HG03565 (cell line): Measurements from ENCODE around the gene DTWD1.
"Not testable (repeated sequence)": the region's sequence is repeated elsewhere in the genome, so short reads cannot be mapped to it uniquely, and the experiment has no call there.

ENCODE experiments used
- ATAC-seq: cut with Tn5 transposase; IDR thresholded peaks from one replicate; pipeline ENCODE4 v1.9.1; 2021; ENCODE audit warnings: mild to moderate bottlenecking, moderate library complexity; ENCODE audit not compliant: unreplicated experiment

Gene DTWD1

GRCh38 chr15:49620658-49621368, at the start of gene DTWD1, which contains the start of gene FAM227B:
Gene DTWD1 (plus strand): TSS chr15:49621048. CDS start chr15:49625168, 4,120 bp downstream.
Gene FAM227B (minus strand): TSS chr15:49620818. CDS start chr15:49615171, 5,647 bp downstream.
- peak; percentile 97 for ATAC-seq

GRCh38 chr15:49573421-49573820, 47.4 kb upstream of the DTWD1 start:
- ATAC-seq: no peak

- peak; percentile 69 for ATAC-seq
Measured at GRCh38 chr15:49589030-49589429, 31.8 kb upstream of the DTWD1 start.

- ATAC-seq: not testable (repeated sequence)
Measured at GRCh38 chr15:49592829-49593316, 28.0 kb upstream of the DTWD1 start.

GRCh38 chr15:49604625-49605409, 16.0 kb upstream of the DTWD1 start:
- ATAC-seq: no peak

- no peak for ATAC-seq
Measured at GRCh38 chr15:49605588-49605987, 15.3 kb upstream of the DTWD1 start.

- ATAC-seq: no peak
Measured at GRCh38 chr15:49606594-49606993, 14.3 kb upstream of the DTWD1 start.

GRCh38 chr15:49610157-49610918, 10.5 kb upstream of the DTWD1 start:
- no peak for ATAC-seq

- not testable (repeated sequence) for ATAC-seq
Measured at GRCh38 chr15:49612240-49612639, 8.6 kb upstream of the DTWD1 start.

GRCh38 chr15:49619226-49619625, 1.6 kb upstream of the DTWD1 start:
- no peak for ATAC-seq

- ATAC-seq: no peak
Measured at GRCh38 chr15:49620199-49620598, 649 bp upstream of the DTWD1 start.

GRCh38 chr15:49621401-49621811, 558 bp downstream of the DTWD1 start:
- ATAC-seq: no peak

GRCh38 chr15:49621887-49622286, 1.0 kb downstream of the DTWD1 start:
- no peak for ATAC-seq

- ATAC-seq: no peak
Measured at GRCh38 chr15:49622561-49622960, 1.7 kb downstream of the DTWD1 start.

- no peak for ATAC-seq
Measured at GRCh38 chr15:49624056-49624455, 3.2 kb downstream of the DTWD1 start.

GRCh38 chr15:49625460-49626036, 4.7 kb downstream of the DTWD1 start:
- no peak for ATAC-seq

GRCh38 chr15:49627407-49627877, 6.6 kb downstream of the DTWD1 start:
- no peak for ATAC-seq

- ATAC-seq: no peak
Measured at GRCh38 chr15:49628379-49628778, 7.5 kb downstream of the DTWD1 start.

GRCh38 chr15:49637857-49638256, 17.0 kb downstream of the DTWD1 start:
- ATAC-seq: no peak

GRCh38 chr15:49644364-49644794, 23.5 kb downstream of the DTWD1 start:
- ATAC-seq: no peak

GRCh38 chr15:49645277-49645676, 24.4 kb downstream of the DTWD1 start:
- no peak for ATAC-seq
